Uterus (tissue), 4 donors: Measurements from ENCODE around the gene CLEC3B. TPM values are rescaled to one million over a fixed set of nuclear protein-coding genes. Genes with fewer than 3 reads are reported as not detected.

Source experiments
- DNase-seq, 2 donors: peaks; one replicate each; pipeline ENCODE4 v3.0.0-alpha.2; 2019 to 2020
- H3K27ac ChIP-seq, 2 donors: fragments of 200-600 bp; sonication (generic); 1 replicate in 1 of 2; 2 replicates in 1 of 2; pipeline ENCODE4 v1.5.1; 2016 to 2018
- H3K27me3 ChIP-seq, 2 donors: fragments of 200-600 bp; sonication (generic); one replicate each; pipeline ENCODE4 v1.5.1; 2018 to 2019; ENCODE audit warnings: control low read depth in 1 of 2
- H3K36me3 ChIP-seq, 2 donors: fragments of 200-600 bp; sonication (generic); one replicate each; pipeline ENCODE4 v1.5.1; 2019; ENCODE audit warnings: control low read depth in 1 of 2
- H3K4me1 ChIP-seq, 2 donors: fragments of 200-600 bp; sonication (generic); one replicate each; pipeline ENCODE4 v1.5.1; 2018 to 2019; ENCODE audit warnings: control low read depth in 1 of 2
- H3K4me3 ChIP-seq, 2 donors: fragments of 200-600 bp; sonication (generic); 1 replicate in 1 of 2; 2 replicates in 1 of 2; pipeline ENCODE4 v1.5.1; 2018 to 2019; ENCODE audit warnings: mild to moderate bottlenecking in 1 of 2
- H3K9me3 ChIP-seq, 2 donors: fragments of 200-600 bp; sonication (generic); one replicate each; pipeline ENCODE4 v1.5.1; 2019; ENCODE audit warnings: control low read depth in 1 of 2
- POLR2A ChIP-seq, 2 donors: fragments of 450-650 bp; IDR thresholded peaks; one replicate each; pipeline ENCODE4 v1.6.1; 2016; ENCODE audit warnings: antibody characterized with exemption in 2 of 2, mild to moderate bottlenecking in 1 of 2, moderate library complexity in 1 of 2
- intact Hi-C: fragments of 100-400 bp; cut with DNase I; formaldehyde crosslinking; loops from one replicate; pipeline ENCODE4 v1.15.1; 2023; ENCODE audit warnings: low total_unique reads
- total RNA-seq, 4 donors: library from RNA; depleted of rRNA in 3 of 4; stranded (reverse); fragments of >200 nt in 3 of 4; gene quantifications; one replicate each; pipeline versions ENCODE4 v1.1.0 to v1.2.4, GENCODE V29; 2014 to 2023
- TF ChIP-seq, protein P1 (sequence below), 4 experiments: fragments of 200-600 bp in 2 of 4; fragments of 450-650 bp in 2 of 4; sonication (generic) in 2 of 4; IDR thresholded peaks; one replicate each; pipeline ENCODE4 v1.5.1; 2016 to 2019; ENCODE audit warnings: antibody characterized with exemption in 4 of 4, mild to moderate bottlenecking in 2 of 4, moderate library complexity in 1 of 4
- donor health status: DM: yes; HTN: yes; CAD: no.

Gene CLEC3B
- total RNA-seq, 4 donors from 2014 or later: 35.0 to 248 (median 62.6) TPM

DNA sequence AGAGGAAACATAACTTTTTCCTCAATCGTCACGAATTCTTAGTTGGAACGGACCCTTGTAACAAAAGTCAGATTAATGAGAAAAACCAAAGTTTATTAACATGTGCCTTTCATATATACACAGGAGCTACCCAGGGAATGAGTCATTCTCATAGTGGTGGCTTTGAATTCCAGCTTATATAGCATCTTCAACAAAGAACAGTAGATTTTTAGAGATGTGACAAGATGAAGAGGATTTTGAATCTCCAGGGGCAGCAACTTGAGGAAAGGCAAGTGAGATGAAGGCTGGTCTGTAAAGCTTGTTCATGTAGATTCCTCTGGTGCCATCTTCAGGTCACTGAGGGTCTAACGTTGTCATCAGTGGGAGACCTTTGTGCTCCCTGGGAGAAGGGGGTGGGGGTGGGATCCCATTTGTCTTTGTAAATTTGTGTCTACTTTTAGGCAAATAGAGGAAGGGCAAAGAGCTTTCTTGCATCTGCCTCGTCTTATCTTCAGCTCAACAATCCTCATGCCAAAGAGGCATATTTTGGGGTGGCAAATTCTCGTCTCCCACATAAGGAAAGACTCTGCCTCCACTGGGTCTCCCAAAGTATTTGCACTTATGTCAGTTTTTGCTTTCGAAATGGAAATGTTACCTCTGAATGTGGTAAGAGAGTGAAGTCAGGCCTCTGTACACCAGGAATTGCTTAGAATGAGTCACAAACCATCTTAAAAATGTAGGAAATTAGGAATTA, 29.5 kb downstream of the CLEC3B start:
- no peak for DNase-seq
- H3K9me3 ChIP-seq: no peaks in the 10 kb centered on the region
- TF ChIP-seq, protein P1, sequence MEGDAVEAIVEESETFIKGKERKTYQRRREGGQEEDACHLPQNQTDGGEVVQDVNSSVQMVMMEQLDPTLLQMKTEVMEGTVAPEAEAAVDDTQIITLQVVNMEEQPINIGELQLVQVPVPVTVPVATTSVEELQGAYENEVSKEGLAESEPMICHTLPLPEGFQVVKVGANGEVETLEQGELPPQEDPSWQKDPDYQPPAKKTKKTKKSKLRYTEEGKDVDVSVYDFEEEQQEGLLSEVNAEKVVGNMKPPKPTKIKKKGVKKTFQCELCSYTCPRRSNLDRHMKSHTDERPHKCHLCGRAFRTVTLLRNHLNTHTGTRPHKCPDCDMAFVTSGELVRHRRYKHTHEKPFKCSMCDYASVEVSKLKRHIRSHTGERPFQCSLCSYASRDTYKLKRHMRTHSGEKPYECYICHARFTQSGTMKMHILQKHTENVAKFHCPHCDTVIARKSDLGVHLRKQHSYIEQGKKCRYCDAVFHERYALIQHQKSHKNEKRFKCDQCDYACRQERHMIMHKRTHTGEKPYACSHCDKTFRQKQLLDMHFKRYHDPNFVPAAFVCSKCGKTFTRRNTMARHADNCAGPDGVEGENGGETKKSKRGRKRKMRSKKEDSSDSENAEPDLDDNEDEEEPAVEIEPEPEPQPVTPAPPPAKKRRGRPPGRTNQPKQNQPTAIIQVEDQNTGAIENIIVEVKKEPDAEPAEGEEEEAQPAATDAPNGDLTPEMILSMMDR (IDR thresholded peaks at IDR 0.05): no peak
- TF ChIP-seq POLR2A (IDR thresholded peaks at IDR 0.05): no peak
- H3K27ac ChIP-seq: peak overlapping the region; percentile 35 to 68
- intact Hi-C loops: no loop called here
- H3K27me3 ChIP-seq: no peaks in the 10 kb centered on the region
- H3K4me3 ChIP-seq: no peak overlapping the region
- no peaks in the 10 kb centered on the region for H3K36me3 ChIP-seq
- H3K4me1 ChIP-seq: no peaks in the 10 kb centered on the region

DNA sequence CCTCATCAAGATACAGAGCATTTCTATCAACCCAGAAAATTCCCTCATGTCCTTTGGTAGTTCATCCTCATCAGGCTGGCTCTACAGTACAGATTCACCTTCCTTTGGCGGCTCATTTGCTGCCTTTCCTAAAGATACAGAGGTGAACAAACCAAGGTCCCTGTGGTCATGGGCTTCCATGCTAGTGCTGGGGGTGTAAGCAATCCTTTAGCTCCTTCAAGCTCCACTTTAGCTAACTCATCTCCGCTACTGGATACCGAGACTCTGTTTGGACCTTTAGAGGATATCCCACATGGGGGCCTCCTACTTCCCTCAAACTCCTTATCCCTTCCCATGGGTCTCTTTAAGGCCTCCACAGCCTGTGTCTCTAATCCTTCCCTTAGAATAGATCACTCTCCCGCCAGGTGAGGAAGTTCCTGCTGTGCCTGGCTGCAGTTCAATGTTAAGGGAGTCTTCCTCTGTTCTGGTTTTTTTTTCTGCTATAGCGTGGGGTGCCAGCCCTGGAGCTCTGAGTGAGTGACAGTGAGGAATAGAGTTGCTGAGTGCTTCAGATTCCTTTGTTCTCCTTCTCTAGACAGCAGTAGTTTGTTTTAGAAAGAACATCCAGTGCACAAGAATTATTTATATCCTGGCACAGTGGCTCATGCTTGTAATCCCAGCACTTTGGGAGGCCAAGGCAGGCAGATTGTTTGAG, 30.7 kb downstream of the CLEC3B start:
- intact Hi-C loops: no loop called here
- no peaks in the 10 kb centered on the region for H3K4me1 ChIP-seq
- no peaks in the 10 kb centered on the region for H3K36me3 ChIP-seq
- peak overlapping the region; percentile 50 to 68 for H3K27ac ChIP-seq
- TF ChIP-seq, protein P1 (IDR thresholded peaks at IDR 0.05): no peak
- TF ChIP-seq POLR2A (IDR thresholded peaks at IDR 0.05): no peak
- no peaks in the 10 kb centered on the region for H3K9me3 ChIP-seq
- H3K4me3 ChIP-seq: no peak overlapping the region
- no peaks in the 10 kb centered on the region for H3K27me3 ChIP-seq
- DNase-seq: no peak

DNA sequence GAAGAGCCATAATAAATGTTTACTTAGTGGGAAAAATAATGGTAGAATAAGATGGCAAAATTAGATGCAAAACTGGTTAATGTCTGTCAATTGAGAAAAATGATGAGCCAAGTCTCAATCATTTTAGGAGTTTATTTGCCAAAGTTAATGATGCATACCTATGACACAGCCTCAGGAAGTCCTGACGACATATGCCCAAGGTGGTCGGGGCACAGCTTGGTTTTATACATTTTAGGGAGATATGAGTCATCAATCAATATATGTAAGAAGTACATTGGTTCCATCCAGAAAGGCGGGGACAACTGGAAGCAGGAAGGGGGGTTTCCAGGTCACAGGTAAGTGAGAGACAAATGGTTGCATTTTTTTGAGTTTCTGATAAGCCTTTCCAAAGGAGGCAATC, 31.5 kb downstream of the CLEC3B start:
- intact Hi-C loops: no loop called here
- H3K27ac ChIP-seq: peak overlapping the region; percentile 50 to 68

DNA sequence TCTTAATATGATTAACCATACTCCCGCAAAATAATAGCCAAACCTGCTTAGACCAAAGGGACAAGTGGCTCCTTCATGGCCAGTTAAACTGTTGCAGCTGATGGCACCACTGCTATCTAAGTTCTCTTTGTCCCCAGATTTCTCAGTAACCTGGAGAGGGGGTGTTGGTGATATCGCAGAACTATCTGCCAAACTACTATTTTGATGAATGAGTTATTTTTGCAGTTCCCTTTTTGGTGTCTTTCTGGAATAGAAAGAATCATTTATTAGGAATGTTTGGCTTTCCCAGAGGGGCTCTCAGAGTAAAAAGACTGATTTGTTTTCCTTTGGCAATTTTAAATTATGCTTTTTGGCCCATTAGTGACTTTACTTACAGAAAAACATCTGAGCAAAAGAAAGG, 33.0 kb downstream of the CLEC3B start:
- Histone ChIP-seq H3K27me3 (no peaks in the 10 kb centered on the region), H3K4me3 (no peak overlapping the region), H3K36me3 (no peaks in the 10 kb centered on the region), H3K4me1 (no peaks in the 10 kb centered on the region), H3K27ac (peak overlapping the region in 1 of 2 donors; percentile 47), H3K9me3 (no peaks in the 10 kb centered on the region)
- intact Hi-C loops: no loop called here
- no peak for DNase-seq
- TF ChIP-seq POLR2A (IDR thresholded peaks at IDR 0.05): no peak

More for the DNA sequence above, 31.5 kb downstream of the CLEC3B start:
- Histone ChIP-seq H3K27me3 (no peaks in the 10 kb centered on the region), H3K36me3 (no peaks in the 10 kb centered on the region), H3K4me1 (no peaks in the 10 kb centered on the region), H3K4me3 (no peak overlapping the region), H3K9me3 (no peaks in the 10 kb centered on the region)
- TF ChIP-seq POLR2A (IDR thresholded peaks at IDR 0.05): no peak
- TF ChIP-seq, protein P1 (IDR thresholded peaks at IDR 0.05): no peak
- DNase-seq: no peak

DNA sequence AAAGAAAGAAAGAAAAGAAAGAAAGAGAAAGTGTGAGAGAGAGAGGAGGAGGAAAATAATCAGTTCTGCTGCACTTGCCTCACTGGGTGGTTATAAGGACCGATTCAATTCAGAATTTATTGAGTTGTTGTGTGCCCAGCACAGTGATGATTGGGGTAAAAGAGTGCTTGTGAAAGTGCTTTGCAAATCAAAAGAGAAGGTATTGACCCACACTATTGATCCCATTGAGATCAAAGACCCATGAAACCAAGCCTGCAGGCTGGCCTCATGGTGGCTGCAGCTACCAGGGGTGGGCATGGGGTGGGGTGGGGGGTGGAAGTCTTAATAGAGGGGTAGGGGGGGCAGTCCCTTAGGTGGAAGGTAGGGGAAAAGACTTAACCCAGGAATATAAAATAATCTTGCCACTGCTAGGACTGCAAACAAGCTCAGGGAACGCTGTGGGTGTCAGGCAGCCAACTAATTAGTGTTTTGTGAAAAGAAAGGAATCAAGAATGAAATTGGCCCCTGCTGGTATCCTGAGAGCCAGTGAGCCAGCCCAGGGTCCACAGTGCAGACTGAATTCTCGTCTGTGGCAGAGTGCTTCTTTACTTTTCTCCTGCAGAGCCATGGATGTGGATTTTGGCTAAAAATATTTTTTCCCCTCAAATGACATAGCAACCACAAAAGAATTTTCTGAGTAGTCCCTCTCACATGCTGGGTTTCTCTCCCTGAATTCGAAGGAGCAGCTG, 34.2 kb downstream of the CLEC3B start:
- H3K9me3 ChIP-seq: no peaks in the 10 kb centered on the region
- no peak for TF ChIP-seq POLR2A (IDR thresholded peaks at IDR 0.05)
- intact Hi-C loops: no loop called here
- H3K36me3 ChIP-seq: no peaks in the 10 kb centered on the region
- H3K27ac ChIP-seq: peak overlapping the region in 1 of 2 donors; percentile 47
- no peak for DNase-seq
- no peaks in the 10 kb centered on the region for H3K27me3 ChIP-seq
- H3K4me3 ChIP-seq: no peak overlapping the region
- H3K4me1 ChIP-seq: peaks cover 0 to 3% of the 10 kb centered on the region in 2 donors

DNA sequence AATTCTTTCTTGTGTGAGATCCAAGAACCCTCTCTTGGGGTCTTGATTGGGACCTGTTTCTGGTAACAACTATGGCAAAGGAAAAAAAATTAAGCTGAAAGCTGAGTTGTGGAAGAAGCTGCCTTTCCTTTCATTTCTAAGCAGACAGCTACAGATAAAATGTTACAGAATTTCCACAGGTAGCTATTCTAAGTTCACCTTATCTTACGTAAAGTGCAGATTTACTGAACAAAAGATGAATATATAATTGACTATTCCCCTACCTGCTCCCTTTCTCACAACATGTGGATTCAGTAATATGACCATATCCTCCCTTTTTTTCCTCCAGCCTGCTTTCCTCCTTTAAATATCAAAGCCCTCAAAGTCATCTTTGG, 36.6 kb downstream of the CLEC3B start:
- H3K4me1 ChIP-seq: peaks cover 0 to 4% of the 10 kb centered on the region in 2 donors
- TF ChIP-seq POLR2A (IDR thresholded peaks at IDR 0.05): no peak
- TF ChIP-seq, protein P1 (IDR thresholded peaks at IDR 0.05): no peak
- H3K4me3 ChIP-seq: no peak overlapping the region
- intact Hi-C loops: no loop called here
- H3K27me3 ChIP-seq: no peaks in the 10 kb centered on the region
- H3K36me3 ChIP-seq: no peaks in the 10 kb centered on the region
- no peak for DNase-seq
- no peaks in the 10 kb centered on the region for H3K9me3 ChIP-seq
- H3K27ac ChIP-seq: no peak overlapping the region
